ENCODE results near the gene BBS9. TPM values are rescaled to one million over a fixed set of nuclear protein-coding genes. Genes with fewer than 3 reads are reported as not detected.
A peak's percentile ranks its signal among the peaks of the same experiment; 100 is the strongest.

Gene BBS9
- total RNA-seq: 10 to 100 TPM; 22.0 to 72.5 (median 35.9) TPM

DNA sequence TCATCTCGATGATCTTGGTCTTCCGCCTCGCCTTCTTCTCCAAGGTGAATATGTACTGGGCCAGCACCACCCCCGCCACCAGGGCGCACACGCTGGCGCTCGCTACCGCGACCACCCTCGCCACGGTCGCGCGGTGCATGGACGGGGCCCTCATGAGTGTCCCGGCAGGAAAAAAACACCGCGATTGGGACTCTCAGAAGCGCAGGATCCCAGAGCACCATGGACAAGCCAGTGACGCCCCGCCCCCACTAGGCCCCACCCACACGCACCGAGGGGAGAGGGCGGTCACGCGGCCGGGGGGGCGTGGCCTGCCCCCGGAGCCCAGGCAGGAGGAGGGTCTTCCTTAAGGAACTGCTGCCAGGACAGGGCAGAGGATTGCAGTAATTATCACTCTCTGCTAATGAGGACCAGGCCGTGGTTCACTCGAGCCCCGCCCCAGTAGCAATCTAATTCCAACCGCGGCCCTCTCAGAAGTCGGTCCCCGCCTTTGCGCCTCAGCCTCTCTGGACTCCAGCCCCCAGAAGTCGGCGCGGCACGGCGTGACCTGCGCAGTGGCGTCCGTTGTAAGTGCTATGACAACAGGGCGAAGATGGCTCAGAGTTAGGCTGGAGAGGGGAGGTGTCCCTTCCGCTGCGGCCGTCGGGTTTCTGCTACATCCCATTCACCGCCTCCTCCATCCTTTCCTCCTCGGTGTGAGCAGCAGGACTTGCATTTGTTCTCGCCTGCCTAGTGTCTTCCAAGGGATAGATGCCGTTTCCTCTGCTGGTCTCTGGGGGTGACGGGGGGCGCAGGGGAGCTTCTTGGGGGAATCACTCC is at the start of gene BBS9:
Gene BBS9, plus strand, starts transcription at position 575 of the 816 bp plus-strand sequence. CDS start 16,689 bp downstream, outside the sequence.
- Histone ChIP-seq H3K27ac (peak within 1 kb of the TSS; percentile 82 to 92 (median 84)), H3K9me3 (no peaks in the 10 kb centered on the region), H3K4me3 (peak within 1 kb of the TSS; percentile 58 to 89 (median 76)), H3K36me3 (no peaks in the 10 kb centered on the region), H3K27me3 (no peaks in the 10 kb centered on the region), H3K4me1 (peaks cover 0 to 34% (median 12%) of the 10 kb centered on the region in 4 donors)
- WGBS, 2 donors: 1% methylated on average over 50 to 55 of the region's 57 CpGs
- TF ChIP-seq POLR2A (IDR thresholded peaks at IDR 0.05) (peak; percentile 13 to 59), EP300 (IDR thresholded peaks at IDR 0.05) (peak; percentile 32 to 76), CTCF (IDR thresholded peaks at IDR 0.05) (no peak)
- peak; percentile 92 to 97 for DNase-seq (ENCODE audit: low spot score in 2 of 2)

- no peaks in the 10 kb centered on the region for H3K36me3 ChIP-seq
- no peaks in the 10 kb centered on the region for H3K4me1 ChIP-seq
- no peak overlapping the region for H3K27ac ChIP-seq
- no peaks in the 10 kb centered on the region for H3K9me3 ChIP-seq
- DNase-seq (ENCODE audit: low spot score in 2 of 2): no peak
- WGBS, 2 donors: 83 to 85% methylated on average over 9 of the region's 9 CpGs
- TF ChIP-seq CTCF (IDR thresholded peaks at IDR 0.05) (no peak), POLR2A (IDR thresholded peaks at IDR 0.05) (no peak), EP300 (IDR thresholded peaks at IDR 0.05) (no peak)
- H3K27me3 ChIP-seq: no peaks in the 10 kb centered on the region
- no peak overlapping the region for H3K4me3 ChIP-seq
These were observed 49.3 kb upstream of the BBS9 start for GRCh38 chr7:33079763-33080690.

- WGBS, 2 donors: 19 to 77% methylated on average over 2 of the region's 2 CpGs
- DNase-seq (ENCODE audit: low spot score in 2 of 2): no peak
These were observed 42.0 kb upstream of the BBS9 start for GRCh38 chr7:33087356-33087755.

DNA sequence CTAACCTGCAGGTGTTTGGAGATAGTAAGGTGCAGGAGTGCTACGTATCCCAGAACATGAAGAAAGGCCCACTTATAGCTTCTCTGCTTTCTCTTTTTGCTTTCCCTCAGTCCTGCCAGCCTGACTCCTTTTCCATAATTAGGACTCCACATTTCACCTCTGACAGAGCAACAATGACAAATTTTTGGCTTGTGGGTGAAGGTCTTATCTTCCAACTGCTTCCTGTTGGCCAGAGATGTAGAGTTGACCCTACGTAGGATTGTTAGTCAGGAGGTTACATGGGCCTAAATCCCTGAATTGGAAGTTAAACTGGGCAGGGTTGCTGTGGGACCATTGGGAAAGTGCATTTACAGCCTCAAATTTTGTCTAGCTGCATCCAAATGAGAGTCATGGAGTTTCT is 41.5 kb upstream of the BBS9 start:
- Histone ChIP-seq H3K9me3 (no peaks in the 10 kb centered on the region), H3K4me3 (no peak overlapping the region), H3K36me3 (peaks cover 0 to 6% (median 0%) of the 10 kb centered on the region in 3 donors), H3K27me3 (no peaks in the 10 kb centered on the region), H3K4me1 (no peaks in the 10 kb centered on the region), H3K27ac (no peak overlapping the region)
- no peak for TF ChIP-seq EP300 (IDR thresholded peaks at IDR 0.05)
- TF ChIP-seq POLR2A (IDR thresholded peaks at IDR 0.05): no peak
- TF ChIP-seq CTCF (IDR thresholded peaks at IDR 0.05): no peak
- WGBS, 2 donors: 83 to 95% methylated on average over 2 of the region's 2 CpGs
- no peak for DNase-seq (ENCODE audit: low spot score in 2 of 2)

More at GRCh38 chr7:33087356-33087755, 42.0 kb upstream of the BBS9 start:
- Histone ChIP-seq H3K4me1 (no peaks in the 10 kb centered on the region), H3K27ac (no peak overlapping the region), H3K36me3 (peaks cover 0 to 1% (median 0%) of the 10 kb centered on the region in 3 donors), H3K9me3 (no peaks in the 10 kb centered on the region), H3K27me3 (no peaks in the 10 kb centered on the region), H3K4me3 (no peak overlapping the region)
- TF ChIP-seq CTCF (IDR thresholded peaks at IDR 0.05) (no peak), EP300 (IDR thresholded peaks at IDR 0.05) (no peak), POLR2A (IDR thresholded peaks at IDR 0.05) (no peak)

Measured in tibial nerve (tissue), 4 donors.